Posterior vena cava (tissue), 2 donors: ENCODE results near the gene VPS52. TPM values are rescaled to one million over a fixed set of nuclear protein-coding genes. Genes with fewer than 3 reads are reported as not detected.
"Not testable (repeated sequence)": the region's sequence is repeated elsewhere in the genome, so short reads cannot be mapped to it uniquely, and the experiment has no call there.

ENCODE experiments used
- DNase-seq: peaks from one replicate; pipeline ENCODE4 v3.0.0-alpha.2; 2020; ENCODE audit warnings: low spot score
- intact Hi-C, 2 donors: fragments of 100-400 bp; cut with DNase I; formaldehyde crosslinking; loops; one replicate each; pipeline versions ENCODE4 v1.14.1 to v1.14.2; 2022 to 2023
- total RNA-seq, 2 donors: library from RNA; stranded (reverse); fragmentation: NEBNext Ultra II Directional; extraction: Animal tissue kit (Norgen Biotek cat#: 25700); gene quantifications; one replicate each; pipeline ENCODE4 v1.2.1, GENCODE V29; 2021
- donor health status: DM: yes; HTN: yes; CAD: no.
- donor health status: DM: yes; HTN: yes; CAD: no.

The VPS52 gene
- total RNA-seq, 2 donors from 2014 or later, result 27.8 to 44.0 TPM

- intact Hi-C loops, result no loop called here
- DNase-seq, result no peak
These were observed 15.6 kb upstream of the VPS52 start for GRCh38 chr6:33286946-33287914.

- intact Hi-C loops, DNase-seq: not testable (repeated sequence)
These were observed 13.5 kb upstream of the VPS52 start for GRCh38 chr6:33285214-33285613.

- no peak for DNase-seq
- intact Hi-C loops, result no loop called here
These were observed 8.9 kb upstream of the VPS52 start for GRCh38 chr6:33280539-33280938.

GRCh38 chr6:33279971-33280511 is 8.4 kb upstream of the VPS52 start:
- DNase-seq, result no peak
- intact Hi-C loops, result no loop called here

GRCh38 chr6:33279257-33279695 is 7.6 kb upstream of the VPS52 start:
- no peak for DNase-seq
- intact Hi-C loops, result no loop called here

GRCh38 chr6:33278810-33279209 is 7.1 kb upstream of the VPS52 start:
- intact Hi-C loops, result no loop called here
- DNase-seq, result no peak

- DNase-seq, result no peak
- intact Hi-C loops, result no loop called here
These were observed 6.7 kb upstream of the VPS52 start for GRCh38 chr6:33278392-33278741.

GRCh38 chr6:33277663-33278391 is 6.2 kb upstream of the VPS52 start:
- intact Hi-C loops, result no loop called here
- DNase-seq, result no peak

GRCh38 chr6:33276864-33277662 is 5.4 kb upstream of the VPS52 start, which contains the start of gene B3GALT4:
Gene B3GALT4 (plus strand): TSS chr6:33277123. CDS start chr6:33277420, 297 bp downstream.
- DNase-seq, result peak; percentile 92
- intact Hi-C loops, result no loop called here

- no peak for DNase-seq
- intact Hi-C loops, result no loop called here
These were observed 4.8 kb upstream of the VPS52 start for GRCh38 chr6:33276581-33276863.

GRCh38 chr6:33275795-33276580 is 4.3 kb upstream of the VPS52 start:
- intact Hi-C loops, DNase-seq: not testable (repeated sequence)

GRCh38 chr6:33273924-33274902 is 2.5 kb upstream of the VPS52 start:
- intact Hi-C loops, result no loop called here
- DNase-seq, result no peak

GRCh38 chr6:33273129-33273923 is 1.6 kb upstream of the VPS52 start:
- DNase-seq, result no peak
- intact Hi-C loops, result no loop called here

- no peak for DNase-seq
- intact Hi-C loops, result no loop called here
These were observed 826 bp upstream of the VPS52 start for GRCh38 chr6:33272275-33273128.

GRCh38 chr6:33271117-33271467 is 584 bp downstream of the VPS52 start:
- intact Hi-C loops, result no loop called here
- DNase-seq, result no peak

- intact Hi-C loops, result no loop called here
- DNase-seq, result no peak
These were observed 7.7 kb downstream of the VPS52 start for GRCh38 chr6:33264015-33264414.
